Stimulated activated CD4-positive, alpha-beta T cell treated with anti-CD3 and anti-CD28 coated beads, Interleukin-15, amount 100 ng/mL, for 1 hour (primary cell): ENCODE results near the gene HYAL3.

Experiments used
- DNase-seq, 2 donors: peaks; one replicate each; pipeline ENCODE4 v3.0.0-alpha.2; 2020; ENCODE audit warnings: low read depth in 1 of 2, low spot score in 1 of 2

The HYAL3 gene

GRCh38 chr3:50330330-50330729 lies 31.1 kb upstream of the HYAL3 start:
- DNase-seq = no peak

GRCh38 chr3:50327943-50328691 lies 28.9 kb upstream of the HYAL3 start, which contains the start of gene TUSC2:
TUSC2 (minus strand) TSS chr3:50328223; CDS start chr3:50328099, 124 bp downstream.
- peak; percentile 86 to 88 for DNase-seq

- DNase-seq = no peak
Measured at GRCh38 chr3:50327129-50327528, 27.9 kb upstream of the HYAL3 start.

GRCh38 chr3:50326182-50326541 lies 27.0 kb upstream of the HYAL3 start:
- DNase-seq = no peak

GRCh38 chr3:50325497-50326181 lies 26.4 kb upstream of the HYAL3 start:
- DNase-seq = no peak

GRCh38 chr3:50325113-50325480 lies 25.9 kb upstream of the HYAL3 start:
- no peak for DNase-seq

GRCh38 chr3:50324351-50325112 lies 25.3 kb upstream of the HYAL3 start:
- DNase-seq = peak in 1 of 2 donors; percentile 51

- DNase-seq = no peak
Measured at GRCh38 chr3:50323614-50324199, 24.5 kb upstream of the HYAL3 start.

GRCh38 chr3:50323092-50323600 lies 23.9 kb upstream of the HYAL3 start:
- no peak for DNase-seq

- DNase-seq = no peak
Measured at GRCh38 chr3:50322386-50323091, 23.3 kb upstream of the HYAL3 start, which contains the start of gene HYAL2. HYAL2 (minus strand) TSS chr3:50322745; CDS start chr3:50320489, 2,256 bp downstream.

GRCh38 chr3:50322115-50322385 lies 22.8 kb upstream of the HYAL3 start:
- DNase-seq = no peak

GRCh38 chr3:50321336-50322114 lies 22.3 kb upstream of the HYAL3 start:
- DNase-seq = peak; percentile 71 to 72

GRCh38 chr3:50320853-50321335 lies 21.7 kb upstream of the HYAL3 start:
- peak in 1 of 2 donors; percentile 55 for DNase-seq

- no peak for DNase-seq
Measured at GRCh38 chr3:50319894-50320625, 20.9 kb upstream of the HYAL3 start.

GRCh38 chr3:50319181-50319893 lies 20.1 kb upstream of the HYAL3 start:
- DNase-seq = no peak

GRCh38 chr3:50318615-50319014 lies 19.4 kb upstream of the HYAL3 start:
- DNase-seq = no peak

GRCh38 chr3:50318163-50318562 lies 19.0 kb upstream of the HYAL3 start:
- no peak for DNase-seq

GRCh38 chr3:50317300-50317699 lies 18.1 kb upstream of the HYAL3 start:
- DNase-seq = no peak
